ENCODE data around the gene UMAD1. TPM values are rescaled to one million over a fixed set of nuclear protein-coding genes. Genes with fewer than 3 reads are reported as not detected.

The UMAD1 gene
- total RNA-seq, 2 experiments from 2014 or later, result 11.0 to 15.3 TPM

DNA sequence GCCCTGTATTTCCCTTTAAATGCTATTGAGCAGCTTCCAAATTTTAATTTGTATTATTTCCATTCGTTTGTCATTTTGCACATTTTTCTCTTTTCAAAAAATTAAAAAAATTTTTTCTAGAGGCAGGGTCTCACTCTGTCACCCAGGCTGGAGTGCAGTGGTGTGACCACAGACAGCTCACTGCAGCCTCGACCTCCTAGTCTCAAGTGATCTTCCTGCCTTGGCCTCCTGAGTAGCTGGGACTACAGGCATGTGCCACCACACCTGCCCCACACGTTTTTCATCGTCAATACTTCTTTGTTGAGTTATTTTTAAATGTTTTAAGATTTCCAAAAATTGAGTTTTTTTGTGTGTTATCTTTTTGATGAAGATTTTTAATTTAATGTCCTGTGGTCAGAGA is 73.2 kb downstream of the UMAD1 start:
- Mint-ChIP-seq H3K36me3 (ENCODE audit: low read depth) (no peaks in the 10 kb centered on the region), H3K27me3 (no peaks in the 10 kb centered on the region), H3K9me3 (no peaks in the 10 kb centered on the region), H3K4me1 (ENCODE audit: low read depth) (peaks cover 18% of the 10 kb centered on the region), H3K27ac (no peak overlapping the region), H3K4me3 (no peak overlapping the region)
- intact Hi-C loops (cut with DNase I, micrococcal nuclease), result no loop called here
- Histone ChIP-seq H3K4me3 (ENCODE audit: low read length) (no peak overlapping the region), H3K4me1 (ENCODE audit: insufficient read depth, low read length) (no peaks in the 10 kb centered on the region), H3K27ac (ENCODE audit: low read depth in 1 of 2, low read length in 2 of 2) (no peak overlapping the region), H3K27me3 (ENCODE audit: control insufficient read depth in 1 of 2, insufficient read depth in 2 of 2, low read length in 2 of 2) (no peaks in the 10 kb centered on the region), H3K9me3 (ENCODE audit: control insufficient read depth in 1 of 2, insufficient read depth in 1 of 2, low read length in 2 of 2) (peaks cover 0 to 9% of the 10 kb centered on the region in 2 experiments), H3K36me3 (ENCODE audit: insufficient read depth, low read length) (no peaks in the 10 kb centered on the region)
- TF ChIP-seq, protein P1, sequence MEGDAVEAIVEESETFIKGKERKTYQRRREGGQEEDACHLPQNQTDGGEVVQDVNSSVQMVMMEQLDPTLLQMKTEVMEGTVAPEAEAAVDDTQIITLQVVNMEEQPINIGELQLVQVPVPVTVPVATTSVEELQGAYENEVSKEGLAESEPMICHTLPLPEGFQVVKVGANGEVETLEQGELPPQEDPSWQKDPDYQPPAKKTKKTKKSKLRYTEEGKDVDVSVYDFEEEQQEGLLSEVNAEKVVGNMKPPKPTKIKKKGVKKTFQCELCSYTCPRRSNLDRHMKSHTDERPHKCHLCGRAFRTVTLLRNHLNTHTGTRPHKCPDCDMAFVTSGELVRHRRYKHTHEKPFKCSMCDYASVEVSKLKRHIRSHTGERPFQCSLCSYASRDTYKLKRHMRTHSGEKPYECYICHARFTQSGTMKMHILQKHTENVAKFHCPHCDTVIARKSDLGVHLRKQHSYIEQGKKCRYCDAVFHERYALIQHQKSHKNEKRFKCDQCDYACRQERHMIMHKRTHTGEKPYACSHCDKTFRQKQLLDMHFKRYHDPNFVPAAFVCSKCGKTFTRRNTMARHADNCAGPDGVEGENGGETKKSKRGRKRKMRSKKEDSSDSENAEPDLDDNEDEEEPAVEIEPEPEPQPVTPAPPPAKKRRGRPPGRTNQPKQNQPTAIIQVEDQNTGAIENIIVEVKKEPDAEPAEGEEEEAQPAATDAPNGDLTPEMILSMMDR (IDR thresholded peaks at IDR 0.05), result no peak
- CTCF ChIA-PET, result no interaction called here
- ATAC-seq (ENCODE audit: poor library complexity) (no peak), DNase-seq (no peak)
- POLR2A ChIA-PET, result no interaction called here

- Mint-ChIP-seq H3K36me3 (ENCODE audit: low read depth) (peaks cover 10% of the 10 kb centered on the region), H3K4me1 (ENCODE audit: low read depth) (peaks cover 20% of the 10 kb centered on the region), H3K9me3 (no peaks in the 10 kb centered on the region), H3K4me3 (no peak within 1 kb of the TSS), H3K27me3 (no peaks in the 10 kb centered on the region), H3K27ac (peak within 1 kb of the TSS; percentile 40)
- DNase-seq, result no peak
- ChIA-PET POLR2A (interaction anchor here (0.7 to 1.5 kb wide), 2 partner anchors 16 to 78 kb away, joined by 3 to 4 read pairs; partner anchors contain the start of gene UMAD1), CTCF (interaction anchor here (0.9 kb wide), 1 partner anchor 37 kb away, joined by 4 read pairs; no protein-coding TSS in a partner anchor)
- H3K27me3 ChIP-seq (ENCODE audit: control insufficient read depth in 1 of 2, insufficient read depth in 2 of 2, low read length in 2 of 2), result no peaks in the 10 kb centered on the region
- no peak within 1 kb of the TSS for H3K27ac ChIP-seq (ENCODE audit: low read depth in 1 of 2, low read length in 2 of 2)
- intact Hi-C loops (cut with DNase I, micrococcal nuclease), result no loop called here
- H3K4me3 ChIP-seq (ENCODE audit: low read length), result no peak within 1 kb of the TSS
- ATAC-seq (ENCODE audit: poor library complexity), result no peak
- TF ChIP-seq, protein P1 (IDR thresholded peaks at IDR 0.05), result no peak
- no peaks in the 10 kb centered on the region for H3K4me1 ChIP-seq (ENCODE audit: insufficient read depth, low read length)
- no peaks in the 10 kb centered on the region for H3K36me3 ChIP-seq (ENCODE audit: insufficient read depth, low read length)
- peaks cover 0 to 9% of the 10 kb centered on the region in 2 experiments for H3K9me3 ChIP-seq (ENCODE audit: control insufficient read depth in 1 of 2, insufficient read depth in 1 of 2, low read length in 2 of 2)
Observed at GRCh38 chr7:7718492-7718891, 77.9 kb downstream of the UMAD1 start, which contains the start of gene RPA3. RPA3 (minus strand) TSS chr7:7718607; CDS start chr7:7640418, 78,189 bp downstream.

DNA sequence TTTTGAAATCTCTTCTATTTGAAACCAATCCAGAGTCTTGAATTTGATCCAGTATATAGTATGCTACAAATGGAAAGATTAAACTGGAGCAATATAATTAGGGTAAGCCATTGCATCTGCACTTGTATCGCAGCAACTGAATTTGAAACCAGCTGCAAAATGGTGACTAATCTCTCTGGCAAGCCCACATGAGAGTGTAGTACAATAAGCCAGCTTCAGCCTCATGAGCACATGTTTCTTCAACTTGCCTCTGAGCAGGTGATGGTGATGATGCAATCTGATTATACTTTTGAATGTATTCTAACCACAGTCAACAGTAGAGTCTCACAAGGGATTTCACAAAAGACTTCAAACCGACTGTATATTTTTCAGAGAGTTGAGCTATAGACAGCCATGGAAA is 78.7 kb downstream of the UMAD1 start:
- POLR2A ChIA-PET, result interaction anchor here (0.7 to 1.5 kb wide), 2 partner anchors 15 to 79 kb away, joined by 3 to 4 read pairs; partner anchors contain the start of gene UMAD1
- Mint-ChIP-seq H3K27ac (peak overlapping the region; percentile 40), H3K4me3 (no peak overlapping the region), H3K9me3 (no peaks in the 10 kb centered on the region), H3K4me1 (ENCODE audit: low read depth) (peaks cover 20% of the 10 kb centered on the region), H3K27me3 (no peaks in the 10 kb centered on the region), H3K36me3 (ENCODE audit: low read depth) (peaks cover 10% of the 10 kb centered on the region)
- DNase-seq, result peak in 8 of 14 experiments; percentile 1 to 40 (median 14)
- intact Hi-C loops (cut with DNase I, micrococcal nuclease), result no loop called here
- Histone ChIP-seq H3K27ac (ENCODE audit: low read depth in 1 of 2, low read length in 2 of 2) (no peak overlapping the region), H3K27me3 (ENCODE audit: control insufficient read depth in 1 of 2, insufficient read depth in 2 of 2, low read length in 2 of 2) (no peaks in the 10 kb centered on the region), H3K36me3 (ENCODE audit: insufficient read depth, low read length) (no peaks in the 10 kb centered on the region), H3K4me1 (ENCODE audit: insufficient read depth, low read length) (no peaks in the 10 kb centered on the region), H3K4me3 (ENCODE audit: low read length) (no peak overlapping the region), H3K9me3 (ENCODE audit: control insufficient read depth in 1 of 2, insufficient read depth in 1 of 2, low read length in 2 of 2) (peaks cover 0 to 9% of the 10 kb centered on the region in 2 experiments)
- TF ChIP-seq, protein P1 (IDR thresholded peaks at IDR 0.05), result no peak
- CTCF ChIA-PET, result interaction anchor here (0.9 kb wide), 1 partner anchor 37 kb away, joined by 4 read pairs; no protein-coding TSS in a partner anchor
- ATAC-seq (ENCODE audit: poor library complexity), result peak; percentile 90

All from CD4-positive, alpha-beta T cell (primary cell).